HuH-7.5 (cell line): Measurements from ENCODE around the gene ELMO2.

Source experiments
- DNase-seq: peaks from one replicate; pipeline ENCODE4 v3.0.0; 2011; ENCODE audit warnings: low spot score

The ELMO2 gene

DNA sequence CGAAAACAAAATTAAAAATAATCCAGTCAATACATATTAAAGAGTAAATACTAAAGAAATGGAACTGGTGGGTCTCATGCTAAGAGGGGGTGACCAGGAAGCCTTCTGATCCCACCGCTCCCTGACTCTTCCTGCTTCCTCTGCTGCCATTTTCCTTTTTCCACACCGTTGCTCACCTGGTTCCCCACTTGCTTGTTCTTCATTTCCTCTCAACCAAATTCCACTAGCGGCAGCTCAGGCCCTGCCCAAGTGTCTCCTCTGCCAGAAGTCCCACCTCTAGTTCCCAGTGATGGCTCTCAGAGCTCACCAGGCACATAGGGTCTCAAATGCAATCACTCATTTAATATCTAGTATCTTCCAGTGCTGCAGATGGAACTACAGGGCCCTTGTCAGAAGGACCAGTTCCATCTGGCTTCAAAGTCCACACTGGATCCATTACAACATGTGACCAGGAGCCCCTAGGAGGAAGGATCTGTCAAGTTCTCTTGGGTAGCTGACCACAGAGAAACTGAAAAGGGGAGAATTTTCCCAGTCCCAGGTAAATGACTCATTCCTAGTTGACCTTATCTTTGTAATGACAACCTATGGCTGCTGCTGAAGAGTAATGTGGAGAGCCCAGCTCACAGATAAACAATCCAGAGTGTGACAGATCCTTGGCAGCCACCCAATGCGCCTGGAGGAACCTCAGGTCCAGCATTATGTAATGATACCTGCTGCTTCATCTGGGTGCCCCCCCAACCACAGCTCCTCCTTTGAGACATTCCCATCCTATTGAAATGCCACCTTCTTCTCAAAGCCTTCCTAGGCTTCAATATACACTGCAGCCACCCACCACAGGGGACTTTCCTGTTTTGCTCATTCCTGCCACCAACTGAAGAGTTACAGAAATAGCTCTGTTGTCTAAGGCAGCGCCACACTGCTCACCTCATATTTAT is 38.2 kb downstream of the ELMO2 start:
- DNase-seq, result no peak

DNA sequence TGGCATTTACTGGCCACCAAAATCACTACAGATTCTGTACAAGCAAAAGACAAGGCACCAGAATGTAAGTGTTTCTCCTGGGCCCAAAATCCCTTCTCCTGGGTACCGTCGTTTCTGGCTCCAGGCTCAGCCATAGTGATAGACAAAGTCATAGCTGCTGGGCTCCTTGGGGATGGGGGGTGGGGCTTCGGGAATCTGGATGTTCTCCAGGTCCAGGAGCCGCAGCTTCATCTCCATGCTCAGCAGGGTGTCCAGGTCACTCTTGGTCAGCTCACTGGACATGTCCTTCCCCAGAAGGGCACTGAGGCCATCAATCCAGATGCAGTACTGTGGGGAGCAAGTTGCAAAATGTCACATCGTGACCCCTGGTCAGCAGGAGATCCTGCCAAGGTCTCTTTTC is 39.2 kb downstream of the ELMO2 start:
- DNase-seq, result no peak

- DNase-seq, result no peak
These were observed 39.6 kb downstream of the ELMO2 start for GRCh38 chr20:46366826-46367225.

- no peak for DNase-seq
These were observed 40.8 kb downstream of the ELMO2 start for GRCh38 chr20:46365487-46366220.

DNA sequence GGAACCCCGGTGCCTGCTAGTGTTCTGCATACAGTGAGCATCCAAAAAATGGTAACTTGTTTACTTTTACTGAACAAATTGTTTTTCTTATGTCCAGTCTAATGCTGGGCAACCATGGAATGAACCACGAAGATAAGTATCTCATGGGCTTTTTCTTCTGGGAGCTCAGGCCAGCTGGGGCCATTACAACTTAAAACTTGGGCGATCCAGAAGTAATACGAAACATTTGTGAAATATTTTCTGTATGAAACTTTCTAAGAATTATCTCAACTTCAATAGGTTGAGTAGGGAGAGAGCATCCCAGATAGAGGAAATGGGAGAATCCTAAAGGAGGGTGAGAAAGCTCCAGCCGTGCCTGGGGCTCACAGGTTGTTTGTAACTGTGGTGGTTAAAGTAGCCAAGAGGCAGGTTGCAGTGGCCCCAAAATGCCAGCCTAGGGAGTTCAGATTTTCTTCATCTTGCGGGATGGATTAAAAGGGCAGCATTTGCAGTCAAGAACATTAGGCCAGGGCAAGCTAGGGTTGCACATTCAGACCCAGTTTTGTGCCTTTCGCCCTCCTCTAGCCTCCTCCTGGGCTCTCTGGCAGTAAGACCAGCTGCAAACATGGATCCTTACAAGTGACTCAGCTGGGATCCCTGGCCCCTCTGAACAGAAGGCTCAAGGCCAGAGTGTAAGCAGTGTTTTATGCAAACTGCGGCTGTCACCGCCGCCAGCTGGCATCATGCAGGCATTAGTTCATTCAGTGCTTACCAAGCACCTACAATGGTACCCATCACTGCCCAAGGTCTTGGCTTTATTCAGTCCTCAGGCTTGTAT is 41.5 kb downstream of the ELMO2 start:
- no peak for DNase-seq

- DNase-seq, result peak; percentile 92
These were observed 42.3 kb downstream of the ELMO2 start for GRCh38 chr20:46363874-46364669.

- no peak for DNase-seq
These were observed 43.2 kb downstream of the ELMO2 start for GRCh38 chr20:46362921-46363867.

DNA sequence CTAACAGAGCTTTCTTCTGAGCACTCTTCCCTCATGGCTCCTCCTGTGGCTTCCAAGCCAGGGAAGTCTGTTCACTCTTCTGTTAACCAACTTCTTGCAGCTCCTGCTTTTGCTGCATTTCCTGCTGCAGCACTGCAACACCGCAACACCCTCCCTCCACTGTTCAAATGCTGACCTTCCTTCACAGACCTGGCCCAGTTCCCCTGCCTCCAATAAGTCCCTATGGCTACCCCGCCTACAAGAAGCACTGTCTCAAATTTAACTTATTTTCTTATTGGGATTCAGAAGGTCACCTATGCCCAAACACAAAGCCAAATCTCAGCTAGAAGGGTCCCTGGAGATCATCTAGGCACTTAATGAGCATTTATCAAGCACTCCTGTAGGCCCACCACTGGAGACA is 44.6 kb downstream of the ELMO2 start:
- no peak for DNase-seq

GRCh38 chr20:46361381-46361780 is 45.0 kb downstream of the ELMO2 start:
- no peak for DNase-seq

- no peak for DNase-seq
These were observed 47.1 kb downstream of the ELMO2 start for GRCh38 chr20:46359233-46359751.

DNA sequence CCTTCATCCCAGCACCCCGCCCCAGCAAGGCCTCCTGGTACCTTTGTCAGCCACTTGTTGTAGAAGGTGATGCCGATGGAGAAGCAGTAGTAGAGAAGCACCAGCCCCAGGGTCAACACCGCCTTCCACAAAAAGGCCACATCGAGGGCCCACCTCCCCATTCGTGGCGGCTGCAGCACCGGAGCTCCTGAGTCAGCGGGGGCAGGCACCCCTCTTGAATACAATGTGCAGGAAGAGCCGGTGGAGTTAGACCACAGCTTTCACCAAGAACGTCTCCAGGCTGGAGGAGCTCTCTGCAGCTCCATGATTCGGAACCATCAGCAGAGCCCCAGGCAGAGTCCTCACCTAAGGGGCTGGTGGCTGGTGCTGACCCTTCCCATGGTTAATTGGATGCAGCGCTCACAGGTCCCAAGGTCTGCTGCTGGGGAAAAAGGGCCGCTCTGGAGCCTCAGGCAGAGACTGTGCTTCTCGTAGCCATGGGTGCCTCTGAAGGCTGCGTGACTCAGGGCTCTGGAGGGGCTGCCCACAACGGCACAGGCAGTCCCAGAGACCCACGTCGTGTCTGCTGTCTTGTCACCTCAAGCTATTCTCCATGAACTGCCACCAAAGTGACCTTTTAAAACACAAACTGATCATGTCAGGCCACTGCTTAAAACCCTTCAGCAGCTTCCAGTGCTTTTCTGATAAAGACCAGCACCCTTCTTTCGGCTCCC is 47.9 kb downstream of the ELMO2 start:
- DNase-seq, result no peak

DNA sequence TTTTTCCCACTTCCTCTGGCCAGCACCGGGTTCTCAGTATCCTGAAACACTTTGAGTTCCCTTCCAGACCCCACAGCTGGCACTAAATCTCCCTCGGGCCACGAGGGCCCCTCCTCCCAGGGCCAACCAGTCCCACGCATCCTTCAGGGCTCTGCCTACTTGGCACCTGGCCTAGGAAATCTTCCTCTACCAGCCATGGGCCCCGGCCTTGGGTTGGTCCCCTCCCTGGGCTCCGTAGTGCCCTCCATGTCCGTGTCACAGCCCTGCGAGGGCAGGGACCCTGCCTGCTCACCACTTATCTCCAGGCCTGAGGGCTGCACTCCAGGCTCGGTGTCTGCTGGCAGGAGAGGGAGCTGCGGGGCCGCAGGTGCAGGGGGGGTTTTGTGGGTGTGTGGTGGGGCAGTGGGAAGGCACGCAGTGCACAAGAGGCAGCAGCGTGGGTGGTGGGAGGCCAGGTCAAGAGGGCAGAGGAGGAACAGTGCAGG is 49.3 kb downstream of the ELMO2 start:
- no peak for DNase-seq

GRCh38 chr20:46356195-46357029 is 50.0 kb downstream of the ELMO2 start:
- DNase-seq, result no peak

GRCh38 chr20:46355778-46356177 is 50.6 kb downstream of the ELMO2 start:
- DNase-seq, result no peak

DNA sequence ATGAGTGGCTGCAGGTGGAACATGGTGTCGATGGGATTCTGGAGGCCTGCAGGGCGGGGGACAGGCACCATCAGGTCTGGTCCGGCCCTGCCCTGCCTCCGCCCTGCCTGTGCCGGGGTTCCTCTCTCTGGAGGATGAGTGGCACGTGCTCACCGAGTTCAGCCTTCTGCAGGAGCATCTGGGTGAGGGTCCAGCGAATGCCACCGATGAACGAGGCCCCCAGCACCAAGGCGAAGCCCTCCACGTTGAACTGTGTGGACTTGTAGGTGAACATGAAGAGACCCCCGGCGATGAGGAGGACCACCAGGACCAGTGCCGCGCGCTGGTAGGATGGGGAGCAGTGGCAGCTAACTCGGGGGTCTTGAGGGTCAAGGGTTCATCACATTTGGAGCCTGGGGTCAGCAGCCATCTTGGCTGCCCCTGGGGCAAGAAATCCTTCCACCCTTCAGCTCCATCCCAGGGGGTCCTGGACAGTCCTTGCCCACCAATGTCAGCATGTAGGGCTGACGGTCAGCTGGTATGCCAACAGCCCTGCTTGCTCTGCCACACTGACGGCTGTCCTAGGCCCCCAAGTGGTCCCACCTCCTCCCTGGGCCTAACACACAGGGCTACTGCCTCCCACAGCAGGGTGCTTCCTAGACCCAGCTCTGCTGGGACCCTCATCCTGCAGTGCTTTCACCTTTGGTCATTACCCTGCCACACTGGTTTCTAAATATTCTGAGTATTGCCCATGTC is 51.3 kb downstream of the ELMO2 start:
- no peak for DNase-seq

- no peak for DNase-seq
These were observed 52.2 kb downstream of the ELMO2 start for GRCh38 chr20:46354207-46354555.

GRCh38 chr20:46353500-46354206 is 52.8 kb downstream of the ELMO2 start:
- no peak for DNase-seq
